GM21381 (cell line): ENCODE results near the gene MIER3.

Source experiments
- ATAC-seq: cut with Tn5 transposase; IDR thresholded peaks from one replicate; pipeline ENCODE4 v1.9.1; 2021; ENCODE audit warnings: mild to moderate bottlenecking, moderate library complexity; ENCODE audit not compliant: unreplicated experiment

MIER3 gene

GRCh38 chr5:56961746-56962145 is 9.8 kb upstream of the MIER3 start:
- no peak for ATAC-seq

GRCh38 chr5:56959326-56959725 is 7.4 kb upstream of the MIER3 start:
- no peak for ATAC-seq

- ATAC-seq = no peak
Observed at GRCh38 chr5:56958595-56958994, 6.7 kb upstream of the MIER3 start.

GRCh38 chr5:56954262-56954661 is 2.3 kb upstream of the MIER3 start:
- ATAC-seq = no peak

GRCh38 chr5:56951126-56951945 is 587 bp downstream of the MIER3 start:
- ATAC-seq = peak; percentile 52

- ATAC-seq = peak; percentile 32
Observed at GRCh38 chr5:56950626-56951125, 1.2 kb downstream of the MIER3 start.

- no peak for ATAC-seq
Observed at GRCh38 chr5:56947052-56947451, 4.9 kb downstream of the MIER3 start.

GRCh38 chr5:56941981-56942380 is 9.9 kb downstream of the MIER3 start:
- no peak for ATAC-seq

GRCh38 chr5:56938858-56939257 is 13.1 kb downstream of the MIER3 start:
- no peak for ATAC-seq

- ATAC-seq = no peak
Observed at GRCh38 chr5:56934325-56934724, 17.6 kb downstream of the MIER3 start.

- ATAC-seq = no peak
Observed at GRCh38 chr5:56922922-56923321, 29.0 kb downstream of the MIER3 start.

GRCh38 chr5:56919942-56920662 is 31.8 kb downstream of the MIER3 start:
- ATAC-seq = no peak

- no peak for ATAC-seq
Observed at GRCh38 chr5:56918054-56918453, 33.9 kb downstream of the MIER3 start.

- no peak for ATAC-seq
Observed at GRCh38 chr5:56917534-56917933, 34.4 kb downstream of the MIER3 start.

GRCh38 chr5:56914678-56915077 is 37.2 kb downstream of the MIER3 start:
- no peak for ATAC-seq

GRCh38 chr5:56913766-56914165 is 38.2 kb downstream of the MIER3 start:
- ATAC-seq = no peak

GRCh38 chr5:56910210-56910965 is 41.5 kb downstream of the MIER3 start:
- ATAC-seq = peak; percentile 17

- ATAC-seq = peak; percentile 84
Observed at GRCh38 chr5:56909294-56910209, 42.4 kb downstream of the MIER3 start, which contains the start of gene SETD9. Gene SETD9 (plus strand): TSS chr5:56909596. CDS start chr5:56909646, 50 bp downstream.

- ATAC-seq = peak; percentile 34
Observed at GRCh38 chr5:56908942-56909293, 43.0 kb downstream of the MIER3 start.

- no peak for ATAC-seq
Observed at GRCh38 chr5:56900858-56901578, 50.9 kb downstream of the MIER3 start.
